DOHH2 (cell line): Measurements from ENCODE around the gene AIG1.

ENCODE experiments used
- CTCF ChIP-seq: fragments of 200-600 bp; sonication (generic); IDR thresholded peaks from one replicate; pipeline ENCODE4 v1.5.1; 2014; ENCODE audit warnings: antibody characterized with exemption, mild to moderate bottlenecking, low read depth, low read length; ENCODE audit not compliant: poor library complexity, severe bottlenecking
- EZH2phosphoT487 ChIP-seq: fragments of 200-600 bp; sonication (generic); IDR thresholded peaks from 2 replicates; pipeline ENCODE4 v1.6.1; 2017; ENCODE audit warnings: borderline replicate concordance, mild to moderate bottlenecking, antibody characterized with exemption, low read length, moderate library complexity, mixed read lengths

GRCh38 chr6:143329323-143329722 lies 268.6 kb downstream of the AIG1 start:
- TF ChIP-seq CTCF, result no peak
- TF ChIP-seq EZH2phosphoT487, result no peak
